ENCODE measurements around the gene ARHGAP40. TPM values are rescaled to one million over a fixed set of nuclear protein-coding genes. Genes with fewer than 3 reads are reported as not detected.

ARHGAP40 gene
- total and polyA plus RNA-seq, 2 of the 8 experiments (the other 6 are each of a cell fraction or from before 2014, with no cell fraction given) = 0.74 to 1.4 TPM

DNA sequence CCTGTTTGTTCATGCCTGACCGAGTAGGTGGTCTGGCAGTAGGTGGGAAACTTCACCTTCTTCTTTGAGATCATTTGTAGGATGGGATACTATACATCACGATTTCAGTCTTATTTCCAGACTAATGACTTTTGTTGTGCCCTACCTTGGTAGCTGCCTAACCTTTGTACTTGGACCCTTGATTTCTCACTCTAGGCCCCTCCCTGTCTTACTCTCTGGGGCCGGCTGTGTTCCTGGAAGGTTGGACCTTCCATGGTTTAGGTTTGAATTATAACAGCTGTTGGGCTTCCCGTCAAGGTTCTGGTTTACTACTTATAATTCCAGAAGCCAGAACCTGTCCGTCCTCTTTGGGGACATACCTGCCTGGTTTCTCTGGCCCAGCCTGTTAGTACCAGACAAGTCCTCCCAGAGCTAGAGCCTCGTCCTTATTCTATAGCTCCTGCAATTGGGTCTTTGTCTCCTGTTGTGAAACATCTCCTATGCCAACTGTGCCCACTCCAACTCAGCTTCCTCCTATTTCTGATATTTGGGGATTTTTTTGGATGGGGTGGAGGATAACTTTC lies 35.5 kb upstream of the ARHGAP40 start:
- no peak overlapping the region for H2BK5ac ChIP-seq (ENCODE audit: low read depth, low read length)
- H2BK12ac ChIP-seq (ENCODE audit: low read depth, low read length) = no peak overlapping the region
- no peak overlapping the region for H3K27ac ChIP-seq (ENCODE audit: low read depth, low read length)
- POLR2A ChIA-PET (ENCODE audit: partially characterized antibody) = interaction anchor here (0.9 kb wide), 1 partner anchor 11 kb away, joined by 3 read pairs; no protein-coding TSS in a partner anchor
- CTCF ChIA-PET (ENCODE audit: partially characterized antibody) = interaction anchor here (1.4 kb wide), 1 partner anchor 228 kb away, joined by 3 read pairs; no protein-coding TSS in a partner anchor
- FAIRE-seq (peak; percentile 13), DNase-seq (ENCODE audit: low read depth in 1 of 2, low spot score in 2 of 2) (no peak)
- H3K27me3 ChIP-seq (replicated peaks in 1 of 4; ENCODE audit: control insufficient read depth in 3 of 4, extremely low read depth in 1 of 4, insufficient read depth in 3 of 4, low read length in 3 of 4) = no peaks in the 10 kb centered on the region
- no peak overlapping the region for H3K4me3 ChIP-seq (ENCODE audit: extremely low read depth in 1 of 4, insufficient read depth in 2 of 4, low read depth in 3 of 4, low read length in 4 of 4)
- TF ChIP-seq EP300 (IDR thresholded peaks at IDR 0.05; ENCODE audit: borderline replicate concordance in 1 of 2, low read depth in 2 of 2, low read length in 2 of 2) (no peak), CEBPB (IDR thresholded peaks at IDR 0.05; ENCODE audit: low read depth, low read length) (no peak)
- H3K79me1 ChIP-seq (ENCODE audit: low read depth, low read length) = no peaks in the 10 kb centered on the region
- no peak overlapping the region for H2AFZ ChIP-seq (ENCODE audit: low read length)
- H4K91ac ChIP-seq (replicated peaks; ENCODE audit: insufficient read length, low read length) = no peak overlapping the region
- WGBS, 2 experiments (ENCODE audit: extremely low coverage in 1 of 2, insufficient coverage in 1 of 2, insufficient read length in 1 of 2, insufficient replicate concordance in 2 of 2, low coverage in 1 of 2, low lambda C conversion rate in 2 of 2, missing lambda C conversion rate in 1 of 2) = 92% methylated on average over 6 of the region's 6 CpGs; no CpG with 5 or more reads in 1 of the 2 experiments
- no peaks in the 10 kb centered on the region for H3K23me2 ChIP-seq (ENCODE audit: low read depth, low read length)
- no peak overlapping the region for H3K23ac ChIP-seq (ENCODE audit: insufficient read length)
- H3K4me2 ChIP-seq (ENCODE audit: insufficient read depth in 1 of 2, low read depth in 2 of 2, low read length in 2 of 2) = no peak overlapping the region
- no peak overlapping the region for H3K14ac ChIP-seq (ENCODE audit: insufficient read length)
- no peak overlapping the region for H3K9ac ChIP-seq (replicated peaks in 1 of 4; ENCODE audit: extremely low read depth in 1 of 4, low read depth in 3 of 4, low read length in 3 of 4)
- no peaks in the 10 kb centered on the region for H3K9me3 ChIP-seq (ENCODE audit: insufficient read depth in 2 of 2, low read depth in 1 of 2, low read length in 1 of 2)
- H2AK5ac ChIP-seq (ENCODE audit: low read depth, low read length) = no peak overlapping the region
- H4K5ac ChIP-seq (ENCODE audit: insufficient read length, low read depth, low read length) = no peak overlapping the region
- no peak overlapping the region for H2BK120ac ChIP-seq (replicated peaks; ENCODE audit: low read depth, low read length)
- H2BK15ac ChIP-seq (ENCODE audit: low read length) = no peak overlapping the region
- H3K4ac ChIP-seq (replicated peaks; ENCODE audit: insufficient read length, low read depth, low read length) = no peak overlapping the region
- H2BK20ac ChIP-seq (ENCODE audit: low read length) = no peak overlapping the region
- H3K79me2 ChIP-seq (ENCODE audit: control insufficient read depth in 1 of 2, insufficient read depth in 2 of 2, low read length in 2 of 2) = no peaks in the 10 kb centered on the region
- H3K4me1 ChIP-seq (replicated peaks in 1 of 4; ENCODE audit: control insufficient read depth in 3 of 4, insufficient read depth in 4 of 4, low read length in 3 of 4) = no peaks in the 10 kb centered on the region
- H3K36me3 ChIP-seq (ENCODE audit: control insufficient read depth in 2 of 4, insufficient read depth in 4 of 4, low read length in 3 of 4) = peaks cover 0 to 22% (median 7%) of the 10 kb centered on the region in 4 experiments; a peak in 5 of 8 replicates
- H3K18ac ChIP-seq (ENCODE audit: extremely low read depth, low read length) = no peak overlapping the region
- H3K56ac ChIP-seq (replicated peaks; ENCODE audit: insufficient read length, low read depth, low read length) = no peak overlapping the region
- no peak overlapping the region for H4K8ac ChIP-seq (ENCODE audit: extremely low read depth, insufficient read depth, low read length)
- H4K20me1 ChIP-seq (replicated peaks in 1 of 2; ENCODE audit: control insufficient read depth in 1 of 2, insufficient read depth in 2 of 2, low read length in 2 of 2) = no peaks in the 10 kb centered on the region

Measured in H1 (cell line).